GM23338 (cell line): ENCODE results near the gene TLE2. TPM values are rescaled to one million over a fixed set of nuclear protein-coding genes. Genes with fewer than 3 reads are reported as not detected.

Experiments
- EZH2 ChIP-seq: fragments of 200-600 bp; sonication (generic); IDR thresholded peaks from one replicate; pipeline ENCODE4 v1.8.0; 2017; ENCODE audit warnings: antibody characterized with exemption, mild to moderate bottlenecking, low read depth; ENCODE audit not compliant: unreplicated experiment
- EZH2phosphoT487 ChIP-seq: fragments of 200-600 bp; sonication (generic); IDR thresholded peaks from one replicate; pipeline ENCODE4 v1.8.1; 2018; ENCODE audit warnings: antibody characterized with exemption; ENCODE audit not compliant: unreplicated experiment
- NANOG ChIP-seq: IDR thresholded peaks from 2 replicates; pipeline ENCODE4 v1.6.1; 2016; ENCODE audit warnings: antibody characterized with exemption, borderline replicate concordance
- POLR2AphosphoS5 ChIP-seq: IDR thresholded peaks from 2 replicates; pipeline ENCODE4 v1.6.1; 2016; ENCODE audit warnings: antibody characterized with exemption, low read depth
- ZNF331 ChIP-seq: fragments of 250-450 bp; sonication (Bioruptor Pico); IDR thresholded peaks from 2 replicates; pipeline ENCODE4 v1.5.0; 2020; ENCODE audit warnings: low read depth, mild to moderate bottlenecking, moderate library complexity
- polyA plus RNA-seq: library from polyadenylated mRNA; unstranded; fragments of >200 nt; fragmentation: Nextera tagmentation; extraction: Ambion mirVana; gene quantifications from 2 replicates; pipeline ENCODE4 v1.2.1, GENCODE V29; 2016
- total RNA-seq: library from RNA; depleted of rRNA; stranded (reverse); fragments of >200 nt; shearing (Covaris generic); gene quantifications from 2 replicates; pipeline ENCODE4 v1.2.3, GENCODE V29; 2014
- TF ChIP-seq, protein P1 (sequence below): fragments of 250-450 bp; sonication (Bioruptor Pico); IDR thresholded peaks from 2 replicates; pipeline ENCODE4 v1.5.0; 2020; ENCODE audit warnings: mild to moderate bottlenecking, moderate library complexity
- TF ChIP-seq, protein P2 (sequence below): IDR thresholded peaks from one replicate; pipeline ENCODE4 v1.6.1; 2018; ENCODE audit warnings: antibody characterized with exemption; ENCODE audit not compliant: unreplicated experiment
- TF ChIP-seq, protein P3 (sequence below): IDR thresholded peaks from 2 replicates; pipeline ENCODE4 v1.6.1; 2016; ENCODE audit warnings: antibody characterized with exemption

Gene TLE2
- total and polyA plus RNA-seq, 2 experiments from 2014 or later = 5.2 to 22.8 TPM

DNA sequence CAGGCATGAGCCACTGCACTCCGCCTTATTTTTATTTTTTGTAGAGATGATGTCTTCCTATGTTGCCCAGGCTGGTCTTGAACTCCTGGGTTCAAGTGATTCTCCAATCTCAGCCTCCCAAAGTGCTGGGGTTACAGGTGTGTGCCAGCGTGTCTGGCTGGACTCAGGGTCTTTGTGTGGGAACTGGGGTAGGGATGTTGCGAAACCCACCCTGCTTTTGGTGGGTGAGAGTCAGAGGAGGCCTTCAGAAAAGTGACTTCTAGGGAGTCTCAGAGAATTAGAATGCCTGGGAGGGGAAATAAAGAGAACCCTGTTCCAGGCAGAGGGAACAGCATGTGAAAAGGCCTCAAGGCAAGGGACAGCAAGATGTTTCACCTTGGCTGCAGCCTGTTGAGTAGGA, 20.0 kb upstream of the TLE2 start (continued):
- TF ChIP-seq, protein P1, sequence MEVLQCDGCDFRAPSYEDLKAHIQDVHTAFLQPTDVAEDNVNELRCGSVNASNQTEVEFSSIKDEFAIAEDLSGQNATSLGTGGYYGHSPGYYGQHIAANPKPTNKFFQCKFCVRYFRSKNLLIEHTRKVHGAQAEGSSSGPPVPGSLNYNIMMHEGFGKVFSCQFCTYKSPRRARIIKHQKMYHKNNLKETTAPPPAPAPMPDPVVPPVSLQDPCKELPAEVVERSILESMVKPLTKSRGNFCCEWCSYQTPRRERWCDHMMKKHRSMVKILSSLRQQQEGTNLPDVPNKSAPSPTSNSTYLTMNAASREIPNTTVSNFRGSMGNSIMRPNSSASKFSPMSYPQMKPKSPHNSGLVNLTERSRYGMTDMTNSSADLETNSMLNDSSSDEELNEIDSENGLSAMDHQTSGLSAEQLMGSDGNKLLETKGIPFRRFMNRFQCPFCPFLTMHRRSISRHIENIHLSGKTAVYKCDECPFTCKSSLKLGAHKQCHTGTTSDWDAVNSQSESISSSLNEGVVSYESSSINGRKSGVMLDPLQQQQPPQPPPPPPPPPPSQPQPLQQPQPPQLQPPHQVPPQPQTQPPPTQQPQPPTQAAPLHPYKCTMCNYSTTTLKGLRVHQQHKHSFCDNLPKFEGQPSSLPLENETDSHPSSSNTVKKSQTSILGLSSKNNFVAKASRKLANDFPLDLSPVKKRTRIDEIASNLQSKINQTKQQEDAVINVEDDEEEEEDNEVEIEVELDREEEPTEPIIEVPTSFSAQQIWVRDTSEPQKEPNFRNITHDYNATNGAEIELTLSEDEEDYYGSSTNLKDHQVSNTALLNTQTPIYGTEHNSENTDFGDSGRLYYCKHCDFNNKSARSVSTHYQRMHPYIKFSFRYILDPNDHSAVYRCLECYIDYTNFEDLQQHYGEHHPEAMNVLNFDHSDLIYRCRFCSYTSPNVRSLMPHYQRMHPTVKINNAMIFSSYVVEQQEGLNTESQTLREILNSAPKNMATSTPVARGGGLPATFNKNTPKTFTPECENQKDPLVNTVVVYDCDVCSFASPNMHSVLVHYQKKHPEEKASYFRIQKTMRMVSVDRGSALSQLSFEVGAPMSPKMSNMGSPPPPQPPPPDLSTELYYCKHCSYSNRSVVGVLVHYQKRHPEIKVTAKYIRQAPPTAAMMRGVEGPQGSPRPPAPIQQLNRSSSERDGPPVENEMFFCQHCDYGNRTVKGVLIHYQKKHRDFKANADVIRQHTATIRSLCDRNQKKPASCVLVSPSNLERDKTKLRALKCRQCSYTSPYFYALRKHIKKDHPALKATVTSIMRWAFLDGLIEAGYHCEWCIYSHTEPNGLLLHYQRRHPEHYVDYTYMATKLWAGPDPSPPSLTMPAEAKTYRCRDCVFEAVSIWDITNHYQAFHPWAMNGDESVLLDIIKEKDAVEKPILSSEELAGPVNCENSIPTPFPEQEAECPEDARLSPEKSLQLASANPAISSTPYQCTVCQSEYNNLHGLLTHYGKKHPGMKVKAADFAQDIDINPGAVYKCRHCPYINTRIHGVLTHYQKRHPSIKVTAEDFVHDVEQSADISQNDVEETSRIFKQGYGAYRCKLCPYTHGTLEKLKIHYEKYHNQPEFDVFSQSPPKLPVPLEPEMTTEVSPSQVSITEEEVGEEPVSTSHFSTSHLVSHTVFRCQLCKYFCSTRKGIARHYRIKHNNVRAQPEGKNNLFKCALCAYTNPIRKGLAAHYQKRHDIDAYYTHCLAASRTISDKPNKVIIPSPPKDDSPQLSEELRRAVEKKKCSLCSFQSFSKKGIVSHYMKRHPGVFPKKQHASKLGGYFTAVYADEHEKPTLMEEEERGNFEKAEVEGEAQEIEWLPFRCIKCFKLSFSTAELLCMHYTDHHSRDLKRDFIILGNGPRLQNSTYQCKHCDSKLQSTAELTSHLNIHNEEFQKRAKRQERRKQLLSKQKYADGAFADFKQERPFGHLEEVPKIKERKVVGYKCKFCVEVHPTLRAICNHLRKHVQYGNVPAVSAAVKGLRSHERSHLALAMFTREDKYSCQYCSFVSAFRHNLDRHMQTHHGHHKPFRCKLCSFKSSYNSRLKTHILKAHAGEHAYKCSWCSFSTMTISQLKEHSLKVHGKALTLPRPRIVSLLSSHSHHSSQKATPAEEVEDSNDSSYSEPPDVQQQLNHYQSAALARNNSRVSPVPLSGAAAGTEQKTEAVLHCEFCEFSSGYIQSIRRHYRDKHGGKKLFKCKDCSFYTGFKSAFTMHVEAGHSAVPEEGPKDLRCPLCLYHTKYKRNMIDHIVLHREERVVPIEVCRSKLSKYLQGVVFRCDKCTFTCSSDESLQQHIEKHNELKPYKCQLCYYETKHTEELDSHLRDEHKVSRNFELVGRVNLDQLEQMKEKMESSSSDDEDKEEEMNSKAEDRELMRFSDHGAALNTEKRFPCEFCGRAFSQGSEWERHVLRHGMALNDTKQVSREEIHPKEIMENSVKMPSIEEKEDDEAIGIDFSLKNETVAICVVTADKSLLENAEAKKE (CRISPR knock-in tag) = no peak
- TF ChIP-seq, protein P2, sequence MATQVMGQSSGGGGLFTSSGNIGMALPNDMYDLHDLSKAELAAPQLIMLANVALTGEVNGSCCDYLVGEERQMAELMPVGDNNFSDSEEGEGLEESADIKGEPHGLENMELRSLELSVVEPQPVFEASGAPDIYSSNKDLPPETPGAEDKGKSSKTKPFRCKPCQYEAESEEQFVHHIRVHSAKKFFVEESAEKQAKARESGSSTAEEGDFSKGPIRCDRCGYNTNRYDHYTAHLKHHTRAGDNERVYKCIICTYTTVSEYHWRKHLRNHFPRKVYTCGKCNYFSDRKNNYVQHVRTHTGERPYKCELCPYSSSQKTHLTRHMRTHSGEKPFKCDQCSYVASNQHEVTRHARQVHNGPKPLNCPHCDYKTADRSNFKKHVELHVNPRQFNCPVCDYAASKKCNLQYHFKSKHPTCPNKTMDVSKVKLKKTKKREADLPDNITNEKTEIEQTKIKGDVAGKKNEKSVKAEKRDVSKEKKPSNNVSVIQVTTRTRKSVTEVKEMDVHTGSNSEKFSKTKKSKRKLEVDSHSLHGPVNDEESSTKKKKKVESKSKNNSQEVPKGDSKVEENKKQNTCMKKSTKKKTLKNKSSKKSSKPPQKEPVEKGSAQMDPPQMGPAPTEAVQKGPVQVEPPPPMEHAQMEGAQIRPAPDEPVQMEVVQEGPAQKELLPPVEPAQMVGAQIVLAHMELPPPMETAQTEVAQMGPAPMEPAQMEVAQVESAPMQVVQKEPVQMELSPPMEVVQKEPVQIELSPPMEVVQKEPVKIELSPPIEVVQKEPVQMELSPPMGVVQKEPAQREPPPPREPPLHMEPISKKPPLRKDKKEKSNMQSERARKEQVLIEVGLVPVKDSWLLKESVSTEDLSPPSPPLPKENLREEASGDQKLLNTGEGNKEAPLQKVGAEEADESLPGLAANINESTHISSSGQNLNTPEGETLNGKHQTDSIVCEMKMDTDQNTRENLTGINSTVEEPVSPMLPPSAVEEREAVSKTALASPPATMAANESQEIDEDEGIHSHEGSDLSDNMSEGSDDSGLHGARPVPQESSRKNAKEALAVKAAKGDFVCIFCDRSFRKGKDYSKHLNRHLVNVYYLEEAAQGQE = no peak
- no peak for TF ChIP-seq ZNF331 (CRISPR knock-in tag)
- no peak for TF ChIP-seq EZH2
- TF ChIP-seq, protein P3, sequence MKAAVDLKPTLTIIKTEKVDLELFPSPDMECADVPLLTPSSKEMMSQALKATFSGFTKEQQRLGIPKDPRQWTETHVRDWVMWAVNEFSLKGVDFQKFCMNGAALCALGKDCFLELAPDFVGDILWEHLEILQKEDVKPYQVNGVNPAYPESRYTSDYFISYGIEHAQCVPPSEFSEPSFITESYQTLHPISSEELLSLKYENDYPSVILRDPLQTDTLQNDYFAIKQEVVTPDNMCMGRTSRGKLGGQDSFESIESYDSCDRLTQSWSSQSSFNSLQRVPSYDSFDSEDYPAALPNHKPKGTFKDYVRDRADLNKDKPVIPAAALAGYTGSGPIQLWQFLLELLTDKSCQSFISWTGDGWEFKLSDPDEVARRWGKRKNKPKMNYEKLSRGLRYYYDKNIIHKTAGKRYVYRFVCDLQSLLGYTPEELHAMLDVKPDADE = no peak
- no peak for TF ChIP-seq POLR2AphosphoS5
- TF ChIP-seq NANOG = no peak
- no peak for TF ChIP-seq EZH2phosphoT487
